HG03571 (cell line): ENCODE results near the gene MGLL.

Source experiments
- ATAC-seq: cut with Tn5 transposase; IDR thresholded peaks from one replicate; pipeline ENCODE4 v1.9.1; 2021; ENCODE audit not compliant: unreplicated experiment

The MGLL gene

DNA sequence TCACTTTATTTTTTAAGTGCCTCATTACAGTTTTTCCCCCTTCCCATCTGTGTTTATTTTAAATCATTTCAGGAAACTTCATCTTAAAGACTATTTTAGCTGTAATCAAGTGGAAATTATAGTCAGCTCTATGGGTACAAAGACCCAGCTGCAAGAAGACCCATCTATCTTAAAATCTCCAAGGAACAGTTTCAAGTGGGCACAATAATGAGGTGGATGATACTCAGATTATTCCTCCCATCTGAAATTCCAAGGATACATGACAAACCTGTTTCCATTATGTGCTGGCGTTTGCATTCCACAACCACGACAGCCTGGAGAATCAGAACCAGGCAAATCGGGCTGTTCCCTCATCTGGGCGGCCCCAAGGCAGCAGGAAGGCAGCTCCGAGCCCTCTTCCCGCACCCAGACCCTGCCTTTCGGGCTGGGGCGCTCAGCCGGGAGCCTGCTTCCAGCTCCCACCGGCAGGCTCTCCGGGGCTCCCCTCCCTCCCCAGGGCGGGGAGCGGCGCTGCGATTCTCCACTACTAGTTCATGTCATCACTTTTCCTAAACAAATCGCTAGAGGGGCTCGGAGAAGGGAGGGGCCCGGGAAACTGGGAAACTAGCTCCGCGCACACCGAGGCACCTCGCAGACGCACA, at the start of gene MGLL:
Gene MGLL, minus strand, starts transcription at position 475 of the 641 bp plus-strand sequence. Its CDS starts 197 bp downstream, at position 278.
- no peak for ATAC-seq

DNA sequence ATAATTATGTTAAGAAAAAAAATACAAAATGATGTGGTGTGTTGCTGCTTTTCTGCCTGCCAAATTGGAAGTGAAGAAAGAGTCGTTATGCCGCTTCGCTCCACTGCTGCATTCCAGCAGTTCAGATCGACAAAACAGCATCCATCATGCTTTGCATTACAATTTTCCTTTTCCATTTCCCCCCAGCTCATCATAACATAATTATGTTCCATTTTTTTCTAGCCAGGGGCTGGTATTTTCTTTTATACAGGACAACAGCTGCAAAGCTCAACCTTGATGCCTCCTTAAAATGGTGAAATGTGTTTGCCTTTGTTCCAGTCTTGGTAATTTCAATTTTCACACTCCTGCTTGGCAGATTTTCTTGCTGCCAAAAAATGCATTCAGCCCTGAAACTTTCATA, 47.8 kb upstream of the MGLL start:
- no peak for ATAC-seq

DNA sequence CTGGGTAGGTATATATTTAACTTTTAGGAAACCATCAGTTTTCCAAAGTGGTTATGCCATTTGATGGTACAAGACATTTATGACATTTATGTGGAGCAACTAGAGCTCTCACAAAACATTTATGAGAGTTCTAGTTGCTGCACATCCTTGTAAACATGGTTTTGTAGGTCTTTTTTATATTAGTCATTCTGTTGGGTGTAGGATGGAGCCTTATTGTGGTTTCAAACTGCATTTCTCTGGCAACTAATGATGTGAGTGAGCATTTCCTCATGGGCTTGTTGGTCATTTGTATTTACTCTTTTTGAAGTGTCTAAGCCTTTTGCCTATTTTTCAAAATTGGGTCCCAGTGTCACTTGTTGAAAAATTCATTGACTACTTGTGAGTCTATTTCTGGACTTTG, 45.7 kb upstream of the MGLL start:
- ATAC-seq = no peak

DNA sequence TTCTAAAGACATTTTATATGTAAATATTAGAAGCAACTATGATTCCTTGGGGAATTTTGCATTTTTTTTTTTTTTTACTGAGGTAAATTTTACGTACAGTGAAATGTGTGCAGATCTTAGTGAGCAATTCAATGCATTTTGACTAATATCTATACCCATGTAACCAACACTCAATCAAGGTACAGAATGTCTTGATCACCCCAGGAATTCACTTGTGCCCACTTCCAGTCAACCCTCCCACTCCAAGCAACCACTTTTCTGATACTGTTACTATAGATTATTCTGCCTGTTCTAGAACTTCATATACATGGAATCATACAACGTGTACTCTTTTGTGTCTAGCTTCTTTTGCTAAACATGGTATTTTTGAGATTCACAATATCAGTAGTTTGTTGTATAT, 45.1 kb upstream of the MGLL start:
- ATAC-seq = no peak

DNA sequence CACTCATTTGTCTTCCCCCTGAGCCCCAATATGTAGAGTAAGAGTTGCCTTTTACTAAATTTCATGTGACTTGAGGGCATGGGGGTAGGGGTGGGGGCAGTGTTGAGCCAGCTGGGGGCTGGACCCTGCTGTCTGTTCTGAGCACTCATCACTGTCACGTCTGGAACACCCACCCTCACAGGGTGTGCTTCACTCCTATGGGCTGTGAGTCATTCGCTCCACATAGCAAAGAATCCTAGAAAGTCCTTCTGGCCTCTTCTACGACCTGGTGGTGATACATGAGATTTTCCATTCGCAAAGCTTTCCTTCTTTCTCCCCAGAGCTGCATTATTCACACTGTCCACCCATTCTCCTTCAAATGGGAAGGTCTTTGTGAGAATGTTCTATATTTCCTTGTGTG, 43.6 kb upstream of the MGLL start:
- no peak for ATAC-seq

DNA sequence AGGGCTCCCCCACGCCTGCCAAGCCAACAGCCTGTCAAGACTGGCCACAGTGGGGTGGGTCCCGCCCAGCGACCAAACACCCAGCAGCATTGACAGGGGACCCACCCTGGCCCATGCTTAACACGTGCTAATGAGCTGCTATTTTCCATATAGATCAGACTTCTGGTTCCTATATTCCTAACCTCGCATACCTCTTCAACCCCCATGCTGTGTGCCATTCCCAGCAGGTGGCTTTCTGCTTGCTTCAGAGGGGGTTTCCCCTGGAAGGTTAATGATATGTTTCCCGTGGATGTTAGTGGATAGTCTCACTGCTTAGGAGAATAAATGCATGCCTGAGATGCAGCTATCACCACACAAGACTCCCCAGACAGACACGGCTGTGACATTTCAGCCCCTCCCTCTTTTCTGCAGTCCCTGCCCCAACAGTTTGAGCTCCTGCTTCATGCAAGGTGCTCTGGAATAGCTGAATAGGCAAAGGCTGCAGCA, 37.9 kb upstream of the MGLL start:
- no peak for ATAC-seq

DNA sequence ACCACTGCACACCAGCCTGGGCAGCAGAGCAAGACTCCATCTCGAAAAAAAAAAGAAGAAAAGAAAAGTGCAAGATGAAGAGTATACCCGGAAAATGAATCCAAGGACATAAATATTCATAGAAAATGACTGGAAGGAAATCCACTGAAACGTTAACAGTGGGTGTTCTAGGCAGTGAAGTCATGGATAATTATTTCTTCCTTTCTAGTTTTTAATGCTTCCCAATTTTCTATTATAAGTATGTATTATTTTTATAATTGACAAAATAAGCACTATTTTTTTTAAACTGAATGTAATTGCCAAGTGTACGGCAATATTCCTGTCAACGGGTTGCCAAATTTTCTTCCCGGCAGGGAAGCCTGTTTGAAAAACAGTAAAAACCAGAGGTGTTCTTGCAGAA, 37.4 kb upstream of the MGLL start:
- no peak for ATAC-seq

DNA sequence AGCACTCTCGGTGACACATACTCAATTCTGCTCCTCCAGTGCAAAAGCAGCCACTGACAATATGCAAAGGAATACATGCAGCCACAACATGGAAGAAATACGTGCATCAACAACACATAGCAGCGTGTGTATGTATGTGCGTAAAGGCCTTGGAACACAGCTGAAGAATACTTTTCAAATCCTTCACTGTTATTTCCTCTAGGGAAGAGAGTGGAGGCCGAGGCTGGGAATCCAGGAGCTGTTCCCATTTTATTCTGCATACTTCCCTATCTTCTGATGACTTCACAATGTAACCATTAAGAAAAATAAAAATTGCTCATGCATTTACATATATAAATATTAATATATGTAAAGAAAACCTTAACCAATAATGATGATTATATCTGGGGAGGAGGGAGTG, 36.6 kb upstream of the MGLL start:
- ATAC-seq = no peak

DNA sequence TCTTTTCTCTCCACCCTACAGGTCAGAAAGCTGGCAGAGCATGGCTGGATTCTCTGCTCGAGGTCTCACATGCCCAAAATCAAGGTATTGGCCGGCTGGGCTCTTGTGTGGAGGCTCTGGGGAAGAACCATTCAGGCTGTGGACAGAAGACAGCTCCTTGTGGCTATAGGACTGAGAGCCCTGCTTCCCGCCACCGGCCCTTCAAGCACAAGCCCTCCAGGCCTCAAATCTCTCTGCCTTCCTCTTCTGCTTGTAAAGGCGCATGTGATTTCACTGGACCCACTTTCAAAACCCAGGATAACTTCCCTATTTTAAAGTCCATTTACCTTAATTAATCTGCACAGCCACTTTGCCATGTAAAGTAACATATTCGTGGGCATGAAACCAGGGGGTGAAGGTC, 36.2 kb upstream of the MGLL start:
- no peak for ATAC-seq

DNA sequence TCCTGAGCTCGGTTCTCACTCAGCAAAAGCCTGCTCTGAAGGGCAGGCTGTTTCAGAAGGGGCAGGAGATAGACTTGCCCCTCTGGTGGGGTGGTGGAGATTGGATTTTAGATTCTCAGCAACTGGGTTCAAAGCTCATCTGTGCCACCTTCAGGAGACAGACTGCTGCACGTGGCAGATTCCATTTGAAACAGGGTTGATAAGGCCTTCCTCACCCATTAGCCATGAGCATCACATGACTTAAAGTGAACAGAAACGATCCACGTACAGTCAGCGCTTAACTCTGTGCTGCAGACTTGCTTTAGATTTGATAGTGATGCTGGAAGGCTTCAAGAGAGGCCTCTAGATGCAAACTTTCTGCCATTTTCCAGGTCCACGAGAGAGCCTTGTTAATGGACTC, 35.0 kb upstream of the MGLL start:
- ATAC-seq = no peak

DNA sequence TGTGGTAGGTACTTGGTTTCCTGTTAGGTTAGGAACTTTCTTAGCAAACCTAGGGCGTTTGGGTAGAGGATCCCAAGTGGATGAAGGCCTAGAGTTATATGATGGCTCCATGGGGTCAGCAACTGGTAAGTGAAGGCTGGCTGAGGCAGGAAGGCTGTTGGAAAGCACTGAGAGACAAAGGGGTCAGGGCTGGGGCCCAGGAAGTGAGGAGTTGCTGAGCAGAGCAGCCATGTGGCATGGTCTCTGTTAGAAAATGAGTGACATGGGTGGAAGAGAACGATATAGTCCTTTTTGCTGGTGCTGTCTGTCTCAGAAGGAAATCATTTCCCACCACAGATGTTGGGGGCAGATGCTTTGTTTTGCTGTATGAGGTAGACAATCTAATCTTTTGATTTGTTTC, 34.5 kb upstream of the MGLL start:
- no peak for ATAC-seq

DNA sequence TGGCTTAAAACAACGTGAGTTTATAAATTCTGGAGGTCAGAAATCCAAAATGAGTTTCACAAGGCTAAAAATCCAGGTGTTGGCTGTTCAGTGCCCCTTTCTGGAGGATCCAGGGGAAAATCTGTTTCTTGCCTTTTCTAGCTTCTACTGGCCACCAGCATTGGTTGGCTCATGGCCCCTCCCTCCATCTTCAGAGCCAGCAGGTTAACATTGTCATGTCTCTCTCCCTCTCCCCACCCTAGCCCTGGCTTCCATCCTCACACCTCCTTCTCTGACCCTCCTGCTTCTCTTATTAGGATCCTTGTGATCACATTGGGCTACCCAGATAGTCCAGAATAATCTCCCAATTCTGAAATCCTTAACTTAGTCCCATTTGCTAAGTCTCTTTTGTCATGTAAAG, 32.9 kb upstream of the MGLL start:
- no peak for ATAC-seq

DNA sequence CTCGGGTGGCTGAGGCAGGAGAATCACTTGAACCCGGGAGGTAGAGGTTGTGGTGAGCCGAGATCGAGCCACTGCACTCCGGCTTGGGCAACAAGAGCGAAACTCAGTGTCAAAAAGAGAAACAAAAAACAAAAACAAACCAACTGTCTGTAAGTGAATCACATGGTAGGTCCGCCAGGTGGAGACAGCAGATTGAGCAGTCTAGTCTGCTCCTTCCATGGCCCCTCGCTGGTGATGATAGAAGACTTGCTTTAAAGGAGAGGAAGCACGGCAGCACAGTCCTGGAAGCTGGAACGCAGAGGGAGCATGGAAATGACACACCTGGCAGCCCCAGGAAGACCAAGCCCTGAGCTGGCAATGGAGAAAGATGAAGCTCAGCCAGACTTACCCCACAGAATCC, 31.4 kb upstream of the MGLL start:
- no peak for ATAC-seq

DNA sequence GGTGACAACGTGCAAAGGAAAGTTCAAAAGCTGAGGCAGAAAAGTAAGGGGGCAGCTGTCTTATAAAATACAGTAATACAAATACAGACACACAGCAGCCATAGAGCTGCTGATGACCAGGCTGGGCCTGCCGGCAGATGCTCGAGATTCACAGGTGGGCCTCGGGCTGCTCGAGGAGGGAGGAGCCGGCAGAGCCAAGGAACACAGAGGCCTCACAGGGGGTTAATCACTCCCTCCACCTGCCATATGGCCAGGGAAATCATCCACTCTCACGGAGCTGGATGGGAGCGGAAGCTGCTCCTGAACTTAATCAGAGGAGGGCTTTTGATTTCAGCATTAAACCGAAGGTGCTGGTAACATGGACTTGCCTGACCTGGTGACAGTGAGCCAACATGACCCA, 29.6 kb upstream of the MGLL start:
- ATAC-seq = no peak

DNA sequence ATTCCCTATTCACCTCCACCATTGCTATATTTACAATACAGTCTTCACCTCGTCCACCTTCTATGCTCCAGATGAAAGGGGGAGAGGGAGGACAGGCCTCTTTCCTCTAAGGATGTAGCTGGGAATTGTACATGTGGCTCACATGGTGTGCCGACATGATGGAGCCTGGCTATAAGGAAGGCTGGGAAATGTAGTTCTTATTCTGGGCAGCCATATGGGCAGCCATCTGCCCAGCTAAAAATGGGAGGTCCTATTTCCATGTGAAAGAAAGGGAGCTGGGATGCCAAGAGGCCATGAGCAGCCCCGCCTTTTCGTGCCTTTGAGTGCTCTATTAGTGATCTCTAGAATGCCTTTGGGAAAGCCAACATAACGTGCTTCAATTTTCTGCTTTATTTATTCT, 27.1 kb upstream of the MGLL start:
- ATAC-seq = no peak

DNA sequence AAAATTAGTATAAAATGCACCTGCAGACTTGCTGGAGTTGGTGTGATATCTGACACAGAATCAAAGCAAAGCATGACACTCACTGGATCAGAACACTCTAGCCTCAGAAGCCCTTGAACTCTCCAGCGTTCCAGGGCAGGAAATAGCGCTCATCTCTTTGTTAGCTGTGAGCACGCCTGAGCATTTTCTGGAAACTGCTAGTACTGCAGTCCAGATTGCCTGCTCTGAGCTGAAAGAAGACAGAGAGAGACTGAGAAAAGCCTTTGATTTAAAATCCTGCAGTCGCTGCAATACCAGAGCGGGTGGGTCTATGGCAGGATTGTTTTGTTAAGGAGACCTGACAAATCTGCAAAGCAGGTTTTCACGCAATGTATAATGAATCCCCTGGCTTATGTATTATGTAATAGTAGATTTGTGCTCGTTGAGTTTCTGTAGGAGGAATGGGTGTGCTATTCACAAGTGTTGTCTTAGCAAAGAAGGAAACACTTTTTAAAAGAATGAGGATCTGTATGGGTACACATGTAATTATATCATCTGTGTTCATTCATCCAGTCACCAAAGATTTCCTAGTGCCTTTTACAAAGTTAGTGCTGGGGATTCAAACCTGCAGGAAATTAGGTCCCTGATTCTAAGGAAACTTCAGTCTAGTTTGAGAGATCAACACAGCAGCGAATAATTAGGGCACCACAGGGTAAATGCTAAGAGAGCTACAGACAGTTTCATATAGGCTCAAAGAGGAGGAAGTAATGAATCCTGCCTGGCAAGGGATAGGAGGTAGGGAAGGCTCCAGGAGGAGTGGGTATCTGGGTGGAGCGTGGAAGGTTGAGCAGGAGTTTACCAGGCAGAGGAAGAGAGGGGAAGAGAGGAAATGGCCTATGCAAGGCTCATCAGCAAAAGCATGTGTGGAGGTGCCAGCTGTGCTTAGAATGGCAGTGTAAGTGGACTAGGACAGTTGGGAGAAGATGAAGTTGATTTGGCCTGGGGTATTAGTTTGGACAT, 26.1 kb upstream of the MGLL start:
- ATAC-seq = no peak

DNA sequence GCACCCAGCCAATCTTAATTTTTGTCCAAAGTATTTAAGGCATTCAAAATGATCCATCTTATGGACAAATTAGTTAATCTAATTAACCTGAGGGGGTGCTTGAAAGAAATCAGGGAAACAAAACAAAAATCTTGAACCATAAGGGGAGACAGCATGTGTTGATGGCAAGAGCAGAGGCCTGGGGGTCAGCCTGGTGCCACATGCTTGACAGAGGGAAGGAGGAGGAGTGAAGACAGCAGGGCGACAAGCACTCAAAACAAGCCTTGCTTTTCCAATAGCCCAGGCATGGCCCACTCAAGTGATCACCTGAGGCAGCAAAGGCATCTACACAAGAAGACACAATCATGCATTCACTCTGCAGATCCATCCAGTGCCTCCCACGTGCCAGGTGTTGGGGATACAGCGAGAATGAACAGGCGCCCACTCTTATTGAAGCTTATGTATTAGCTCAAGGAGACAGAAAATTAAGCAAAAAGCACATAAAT, 25.0 kb upstream of the MGLL start:
- ATAC-seq = no peak

DNA sequence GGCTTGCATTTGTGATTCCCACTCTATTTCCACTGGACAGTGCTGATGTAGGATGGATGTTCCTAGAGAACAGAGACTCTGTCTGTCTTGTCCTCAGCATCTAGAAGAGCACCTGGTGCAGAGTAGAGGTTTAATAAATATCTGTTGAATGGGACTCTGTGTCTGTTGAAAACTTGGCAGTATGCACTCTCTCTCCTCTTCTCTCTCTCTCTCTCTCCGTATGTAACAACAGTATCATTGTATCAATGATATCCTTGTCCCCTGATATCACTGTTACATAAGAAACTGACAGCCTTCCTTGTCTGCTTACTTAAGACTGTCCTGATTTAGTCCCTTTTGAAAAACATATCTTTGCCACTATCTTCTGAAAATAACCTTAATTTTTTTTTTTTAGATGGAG, 24.3 kb upstream of the MGLL start:
- ATAC-seq = no peak

DNA sequence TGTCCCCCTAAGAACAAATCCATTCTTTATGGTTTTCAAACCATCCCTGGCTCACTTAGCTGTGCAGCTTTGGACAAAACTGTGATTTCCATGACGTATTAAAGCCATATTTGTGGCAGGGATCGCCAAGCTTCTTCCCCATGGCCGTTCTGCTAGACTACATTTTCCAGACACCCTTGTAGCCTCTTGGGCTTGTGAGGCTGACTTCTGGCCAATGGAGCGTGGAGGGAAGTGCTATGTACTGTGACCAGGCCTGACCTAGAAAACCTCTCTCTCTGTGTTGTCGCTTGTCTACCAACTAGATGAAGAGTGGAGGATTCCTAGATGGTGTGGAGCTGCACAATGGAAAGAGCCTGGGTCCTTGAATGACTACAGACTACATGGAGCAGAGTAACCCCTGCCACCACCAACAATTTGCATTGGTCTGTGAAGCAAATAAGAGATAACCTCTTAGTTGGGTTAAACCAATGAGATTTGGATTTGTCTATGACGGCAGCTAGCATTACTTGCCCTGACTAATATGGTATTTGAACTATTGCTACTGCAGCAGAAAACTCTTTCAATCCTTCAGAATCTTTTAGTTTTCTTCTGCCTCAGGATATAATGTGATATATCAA, 22.1 kb upstream of the MGLL start:
- ATAC-seq = peak; percentile 60

DNA sequence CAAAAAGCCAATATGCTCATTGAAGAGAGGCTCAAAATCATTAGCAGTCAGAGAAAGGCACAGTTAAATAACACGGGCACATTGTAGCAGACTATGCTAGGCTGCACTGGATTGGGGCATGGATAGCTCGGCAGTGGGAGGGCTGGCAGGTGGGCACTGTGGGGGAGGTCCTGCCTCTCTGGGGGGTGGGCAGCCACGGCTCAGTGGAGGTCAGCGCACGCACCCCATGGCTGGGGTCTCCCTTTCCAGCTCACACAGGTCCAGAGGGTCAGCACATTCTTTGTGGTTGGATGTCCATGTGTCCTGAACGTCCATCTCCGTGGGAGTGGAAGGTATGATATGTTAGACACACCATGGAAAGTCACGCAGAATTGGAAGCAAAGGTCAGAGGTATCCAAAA, 18.4 kb upstream of the MGLL start:
- no peak for ATAC-seq

DNA sequence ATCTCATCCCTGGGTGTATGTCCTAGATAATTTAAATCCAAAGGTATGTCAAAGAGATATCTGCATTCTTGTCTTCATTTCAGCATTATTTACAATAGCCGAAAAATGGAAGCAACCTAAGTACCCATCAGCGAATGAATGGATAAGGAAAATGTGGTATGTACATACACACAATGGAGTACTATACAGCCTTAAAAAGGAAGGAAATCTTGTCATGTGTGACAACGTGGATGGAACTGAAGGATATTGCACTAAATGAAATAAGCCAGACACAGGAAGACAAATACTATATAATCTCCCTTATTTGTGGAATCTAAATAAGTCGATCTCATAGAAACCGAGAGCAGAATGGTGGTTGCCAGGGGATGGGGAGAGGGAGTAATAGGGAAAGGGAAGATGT, 16.8 kb upstream of the MGLL start:
- no peak for ATAC-seq
